CD4-positive, alpha-beta T cell (primary cell): ENCODE data around the gene MPV17. TPM values are rescaled to one million over a fixed set of nuclear protein-coding genes. Genes with fewer than 3 reads are reported as not detected.

Experiments used
- ATAC-seq: fragments of 200-7000 bp; cut with Tn5 transposase; one replicate; pipeline ENCODE4 v1.10.0; 2022; ENCODE audit warnings: mild to moderate bottlenecking; ENCODE audit not compliant: poor library complexity
- CTCF ChIA-PET: fragments of 350-600 bp; sonication (Branson Sonifier 250); formaldehyde crosslinking; loops from one replicate; lab custom pipeline; 2021; ENCODE audit warnings: antibody characterized with exemption, inconsistent platforms; lab: Charles Lee
- POLR2A ChIA-PET: fragments of 350-600 bp; sonication (Branson Sonifier 250); formaldehyde crosslinking; loops from one replicate; lab custom pipeline; 2021; ENCODE audit warnings: antibody characterized with exemption, inconsistent platforms; lab: Charles Lee
- DNase-seq, 14 experiments: peaks; one replicate each; pipeline ENCODE4 v3.0.0-alpha.2; 2013 to 2020; ENCODE audit warnings: mixed read lengths in 2 of 14
- H3K27ac ChIP-seq, 2 donors: one replicate each; pipeline versions ENCODE4 v1.5.1 to v1.7.0; 2013; ENCODE audit warnings: low read length in 2 of 2, low read depth in 1 of 2, mild to moderate bottlenecking in 1 of 2
- H3K27me3 ChIP-seq, 2 experiments: 1 replicate in 1 of 2; 2 replicates in 1 of 2; pipeline versions ENCODE4 v1.6.1 to v1.7.0; 2013; ENCODE audit warnings: low read length in 2 of 2, control low read depth in 1 of 2, mild to moderate bottlenecking in 1 of 2, moderate library complexity in 1 of 2; ENCODE audit not compliant: insufficient read depth in 2 of 2, control insufficient read depth in 1 of 2
- H3K36me3 ChIP-seq: one replicate; pipeline ENCODE4 v1.6.1; 2013; ENCODE audit warnings: low read length, control low read depth; ENCODE audit not compliant: insufficient read depth
- H3K4me1 ChIP-seq: one replicate; pipeline ENCODE4 v1.6.1; 2013; ENCODE audit warnings: low read length, control low read depth; ENCODE audit not compliant: insufficient read depth
- H3K4me3 ChIP-seq: one replicate; pipeline ENCODE4 v1.5.1; 2013; ENCODE audit warnings: mild to moderate bottlenecking, low read length, moderate library complexity
- H3K9me3 ChIP-seq, 2 experiments: 1 replicate in 1 of 2; 2 replicates in 1 of 2; pipeline versions ENCODE4 v1.6.1 to v1.7.0; 2013; ENCODE audit warnings: low read length in 2 of 2, mild to moderate bottlenecking in 2 of 2, control low read depth in 1 of 2, moderate library complexity in 1 of 2; ENCODE audit not compliant: control insufficient read depth in 1 of 2, insufficient read depth in 1 of 2
- H3K27ac Mint-ChIP-seq: one replicate; pipeline ENCODE4 v1.8.0; 2020; ENCODE audit warnings: mixed read lengths
- H3K27me3 Mint-ChIP-seq: one replicate; pipeline ENCODE4 v1.8.0; 2021; ENCODE audit warnings: mixed read lengths
- H3K36me3 Mint-ChIP-seq: one replicate; pipeline ENCODE4 v1.8.0; 2021; ENCODE audit warnings: low read depth, mixed read lengths
- H3K4me1 Mint-ChIP-seq: one replicate; pipeline ENCODE4 v1.8.0; 2021; ENCODE audit warnings: low read depth, mixed read lengths
- H3K4me3 Mint-ChIP-seq: one replicate; pipeline ENCODE4 v1.8.0; 2020; ENCODE audit warnings: mild to moderate bottlenecking, mixed read lengths
- H3K9me3 Mint-ChIP-seq: one replicate; pipeline ENCODE4 v1.8.0; 2020; ENCODE audit warnings: mixed read lengths
- CTCF ChIP-seq: fragments of 200-600 bp; IDR thresholded peaks from one replicate; pipeline ENCODE4 v1.8.0; 2022; ENCODE audit warnings: antibody characterized with exemption, mild to moderate bottlenecking
- intact Hi-C, 2 experiments: fragments of 100-400 bp; cut with DNase I in 1 of 2; cut with micrococcal nuclease in 1 of 2; formaldehyde crosslinking; loops; one replicate each; pipeline versions ENCODE4 v1.15.1 to v1.9.0; 2023 to 2025; cut with DNase I, micrococcal nuclease
- total RNA-seq, 174 experiments: library from RNA in 2 of 174; stranded (reverse) in 2 of 174; gene quantifications; one replicate each; pipeline ENCODE4 v1.2.3 and lab custom pipeline; 2021 to 2026

MPV17 gene
- total RNA-seq, 2 experiments from 2014 or later, result 29.3 to 31.0 TPM

DNA sequence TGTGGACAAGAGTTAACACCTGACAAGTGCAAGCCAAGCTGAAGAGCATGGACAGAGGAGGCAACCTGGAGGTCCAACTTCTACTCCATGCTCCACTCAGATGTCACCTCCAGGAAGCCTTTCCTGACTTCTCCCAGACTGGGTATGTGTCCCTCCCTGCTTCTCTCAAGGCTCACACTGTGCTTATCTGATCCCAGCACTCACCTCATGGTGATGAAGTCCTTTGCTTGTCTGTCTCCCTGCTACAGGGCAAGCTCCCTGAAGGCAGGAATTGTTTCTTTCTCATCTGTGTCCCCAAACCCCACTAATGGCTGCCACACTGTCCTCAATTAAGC, 57.4 kb downstream of the MPV17 start:
- H3K4me3 Mint-ChIP-seq, result peak overlapping the region; percentile 72
- Histone ChIP-seq H3K27ac (no peak overlapping the region), H3K9me3 (peaks cover 0 to 11% of the 10 kb centered on the region in 2 experiments), H3K4me3 (no peak overlapping the region), H3K36me3 (no peaks in the 10 kb centered on the region), H3K4me1 (peaks cover 42% of the 10 kb centered on the region), H3K27me3 (peaks cover 42 to 49% of the 10 kb centered on the region in 2 experiments)
- TF ChIP-seq CTCF, result no peak
- intact Hi-C loops, result loop anchor here in 1 of 2 experiments (1.0 to 10.0 kb wide), 2 partner anchors 15 to 51 kb away; partner anchors contain the start of genes ATRAID, CAD and SLC5A6
- no peak for ATAC-seq
- peaks cover 38% of the 10 kb centered on the region for H3K27me3 Mint-ChIP-seq
- H3K27ac Mint-ChIP-seq, result no peak overlapping the region
- H3K36me3 Mint-ChIP-seq, result no peaks in the 10 kb centered on the region
- CTCF ChIA-PET, result interaction anchor here (0.8 to 1.9 kb wide), 4 partner anchors 14 to 37 kb away, joined by 3 to 20 read pairs (median 4); no protein-coding TSS in a partner anchor
- POLR2A ChIA-PET, result interaction anchor here (1.0 to 1.5 kb wide), 2 partner anchors 38 to 54 kb away, joined by 4 read pairs; partner anchors contain the start of genes ATRAID and SLC5A6
- H3K9me3 Mint-ChIP-seq, result no peaks in the 10 kb centered on the region
- peaks cover 26% of the 10 kb centered on the region for H3K4me1 Mint-ChIP-seq
- DNase-seq, result no peak

DNA sequence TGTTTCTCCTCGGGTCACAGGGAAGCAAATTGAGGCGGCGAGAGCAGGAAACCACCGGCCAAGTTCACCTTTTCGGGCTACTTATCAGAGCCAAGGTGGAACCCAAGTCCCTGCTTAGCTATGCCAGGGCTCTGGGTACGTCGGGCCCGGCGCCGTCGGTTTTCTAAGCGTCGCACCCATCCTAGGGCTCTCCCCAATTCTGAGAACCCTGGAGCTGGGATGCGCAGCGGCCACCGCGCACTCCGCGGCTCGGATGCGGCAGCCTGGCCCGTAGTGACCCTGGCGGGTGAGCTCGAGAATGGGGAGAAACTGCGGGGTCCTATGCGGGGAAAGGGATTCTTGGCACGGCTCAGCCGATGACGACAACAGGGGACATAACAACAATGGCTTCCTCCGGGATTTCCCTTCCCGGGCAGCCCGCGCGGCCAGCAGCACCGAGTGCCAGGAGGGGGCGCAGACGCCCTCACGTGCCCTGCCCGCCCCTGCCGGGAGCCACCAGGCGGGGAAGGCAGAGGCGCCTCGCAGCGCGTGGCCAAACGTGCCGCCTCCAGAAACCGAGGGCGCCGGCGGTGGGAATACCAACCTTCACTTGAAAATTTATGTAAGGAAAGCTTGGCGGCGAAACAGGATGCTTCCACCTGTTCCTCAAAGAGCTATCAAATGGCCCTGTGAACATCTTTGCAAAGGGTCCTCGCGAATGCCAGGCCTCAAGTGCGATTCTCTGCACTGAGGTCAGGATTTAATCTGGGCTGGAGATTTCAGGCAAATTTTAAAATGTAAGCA, 58.0 kb downstream of the MPV17 start:
- peaks cover 42% of the 10 kb centered on the region for H3K4me1 ChIP-seq
- H3K36me3 ChIP-seq, result no peaks in the 10 kb centered on the region
- ATAC-seq, result peak; percentile 63
- H3K4me1 Mint-ChIP-seq, result peaks cover 26% of the 10 kb centered on the region
- CTCF ChIA-PET, result interaction anchor here (0.8 to 1.9 kb wide), 4 partner anchors 13 to 38 kb away, joined by 3 to 20 read pairs (median 4); no protein-coding TSS in a partner anchor
- H3K27ac ChIP-seq, result no peak overlapping the region
- peaks cover 48 to 55% of the 10 kb centered on the region in 2 experiments for H3K27me3 ChIP-seq
- DNase-seq, result peak; percentile 32 to 89 (median 51)
- TF ChIP-seq CTCF, result peak; percentile 59
- no peaks in the 10 kb centered on the region for H3K36me3 Mint-ChIP-seq
- H3K9me3 Mint-ChIP-seq, result no peaks in the 10 kb centered on the region
- H3K4me3 Mint-ChIP-seq, result peak overlapping the region; percentile 73
- peaks cover 0 to 11% of the 10 kb centered on the region in 2 experiments for H3K9me3 ChIP-seq
- intact Hi-C loops, result loop anchor here in 1 of 2 experiments (1.0 to 10.0 kb wide), 2 partner anchors 15 to 50 kb away; partner anchors contain the start of genes ATRAID, CAD and SLC5A6
- H3K27me3 Mint-ChIP-seq, result peaks cover 39% of the 10 kb centered on the region
- POLR2A ChIA-PET, result interaction anchor here (1.0 to 1.5 kb wide), 2 partner anchors 38 to 53 kb away, joined by 4 read pairs; partner anchors contain the start of genes ATRAID and SLC5A6
- peak overlapping the region; percentile 54 for H3K4me3 ChIP-seq
- no peak overlapping the region for H3K27ac Mint-ChIP-seq

GRCh38 chr2:27264253-27264752, 58.6 kb downstream of the MPV17 start:
- peaks cover 53 to 60% of the 10 kb centered on the region in 2 experiments for H3K27me3 ChIP-seq
- DNase-seq (peak in 3 of 14 experiments; percentile 2 to 66 (median 64)), ATAC-seq (peak; percentile 37)
- H3K4me1 Mint-ChIP-seq, result peaks cover 26% of the 10 kb centered on the region
- peaks cover 42% of the 10 kb centered on the region for H3K4me1 ChIP-seq
- H3K4me3 ChIP-seq, result peak overlapping the region; percentile 54
- POLR2A ChIA-PET, result interaction anchor here (1.5 kb wide), 1 partner anchor 52 kb away, joined by 4 read pairs; the partner anchor contains the start of genes ATRAID and SLC5A6
- H3K36me3 ChIP-seq, result no peaks in the 10 kb centered on the region
- peak overlapping the region; percentile 95 for H3K4me3 Mint-ChIP-seq
- TF ChIP-seq CTCF, result no peak
- H3K36me3 Mint-ChIP-seq, result no peaks in the 10 kb centered on the region
- H3K27me3 Mint-ChIP-seq, result peaks cover 44% of the 10 kb centered on the region
- H3K9me3 Mint-ChIP-seq, result no peaks in the 10 kb centered on the region
- no peak overlapping the region for H3K27ac ChIP-seq
- peaks cover 0 to 11% of the 10 kb centered on the region in 2 experiments for H3K9me3 ChIP-seq
- CTCF ChIA-PET, result interaction anchor here (1.1 to 1.9 kb wide), 3 partner anchors 13 to 17 kb away, joined by 3 to 20 read pairs (median 4); no protein-coding TSS in a partner anchor
- intact Hi-C loops, result loop anchor here in 1 of 2 experiments (10.0 kb wide), 1 partner anchor 50 kb away; the partner anchor contains the start of genes ATRAID, CAD and SLC5A6
- H3K27ac Mint-ChIP-seq, result no peak overlapping the region
